Measurements from ENCODE around the gene LCN15. TPM values are rescaled to one million over a fixed set of nuclear protein-coding genes. Genes with fewer than 3 reads are reported as not detected.

The LCN15 gene
- polyA plus RNA-seq, 1 donor (not counting 4 experiments of a cell fraction or from before 2014, with no cell fraction given): not detected

GRCh38 chr9:136779808-136780207 lies 15.5 kb upstream of the LCN15 start:
- Histone ChIP-seq H3K9ac (ENCODE audit: control insufficient read depth, extremely low read depth, insufficient read depth, low read length) (no peak overlapping the region), H3K9me1 (ENCODE audit: control insufficient read depth, extremely low read depth, insufficient read depth, low read length) (no peaks in the 10 kb centered on the region), H3K79me2 (ENCODE audit: control insufficient read depth, insufficient read depth, low read length) (no peaks in the 10 kb centered on the region), H4K20me1 (ENCODE audit: control insufficient read depth, extremely low read depth, insufficient read depth, low read length) (no peaks in the 10 kb centered on the region), H3K4me1 (ENCODE audit: control insufficient read depth, extremely low read depth, insufficient read depth, low read length) (no peaks in the 10 kb centered on the region), H3K27me3 (ENCODE audit: control insufficient read depth, extremely low read depth, insufficient read depth, low read length) (peaks cover 25% of the 10 kb centered on the region), H3K4me3 (ENCODE audit: control insufficient read depth in 2 of 3, extremely low read depth in 1 of 3, insufficient read depth in 2 of 3, low read depth in 1 of 3, low read length in 3 of 3) (no peak overlapping the region), H3K4me2 (ENCODE audit: control insufficient read depth, extremely low read depth, insufficient read depth, low read depth, low read length) (no peak overlapping the region), H3K9me3 (ENCODE audit: control insufficient read depth, low read depth, low read length) (no peaks in the 10 kb centered on the region), H2AFZ (ENCODE audit: control insufficient read depth, low read length) (no peak overlapping the region), H3K36me3 (ENCODE audit: control insufficient read depth in 2 of 2, extremely low read depth in 1 of 2, insufficient read depth in 2 of 2, low read length in 2 of 2) (no peaks in the 10 kb centered on the region), H3K27ac (ENCODE audit: control insufficient read depth, insufficient read depth, low read length) (no peak overlapping the region)
- TF ChIP-seq CTCF (optimal IDR thresholded peaks at IDR 0.05 in 1 of 3, IDR thresholded peaks at IDR 0.05 in 1 of 3, conservative IDR thresholded peaks at IDR 0.05 in 1 of 3; ENCODE audit: extremely low read depth in 1 of 3, insufficient read depth in 2 of 3, low read length in 3 of 3) (no peak), EZH2 (IDR thresholded peaks at IDR 0.05; ENCODE audit: low read length) (no peak)
- dilution Hi-C loops (cut with MboI; ENCODE audit: extremely low pct_ligation_motif_present, low sequenced_read_pairs): no loop called here
- DNase-seq (ENCODE audit: low read depth, low spot score) (no peak), FAIRE-seq (no peak)

GRCh38 chr9:136777359-136777758 lies 13.0 kb upstream of the LCN15 start:
- Histone ChIP-seq H3K9me3 (ENCODE audit: control insufficient read depth, low read depth, low read length) (peaks cover 5% of the 10 kb centered on the region), H3K27ac (ENCODE audit: control insufficient read depth, insufficient read depth, low read length) (no peak overlapping the region), H3K4me2 (ENCODE audit: control insufficient read depth, extremely low read depth, insufficient read depth, low read depth, low read length) (no peak overlapping the region), H2AFZ (ENCODE audit: control insufficient read depth, low read length) (no peak overlapping the region), H3K4me3 (ENCODE audit: control insufficient read depth in 2 of 3, extremely low read depth in 1 of 3, insufficient read depth in 2 of 3, low read depth in 1 of 3, low read length in 3 of 3) (no peak overlapping the region), H3K36me3 (ENCODE audit: control insufficient read depth in 2 of 2, extremely low read depth in 1 of 2, insufficient read depth in 2 of 2, low read length in 2 of 2) (no peaks in the 10 kb centered on the region), H3K9me1 (ENCODE audit: control insufficient read depth, extremely low read depth, insufficient read depth, low read length) (no peaks in the 10 kb centered on the region), H3K9ac (ENCODE audit: control insufficient read depth, extremely low read depth, insufficient read depth, low read length) (no peak overlapping the region), H3K27me3 (ENCODE audit: control insufficient read depth, extremely low read depth, insufficient read depth, low read length) (peaks cover 25% of the 10 kb centered on the region), H4K20me1 (ENCODE audit: control insufficient read depth, extremely low read depth, insufficient read depth, low read length) (no peaks in the 10 kb centered on the region), H3K4me1 (ENCODE audit: control insufficient read depth, extremely low read depth, insufficient read depth, low read length) (no peaks in the 10 kb centered on the region), H3K79me2 (ENCODE audit: control insufficient read depth, insufficient read depth, low read length) (no peaks in the 10 kb centered on the region)
- dilution Hi-C loops (cut with MboI; ENCODE audit: extremely low pct_ligation_motif_present, low sequenced_read_pairs): no loop called here
- FAIRE-seq (no peak), DNase-seq (ENCODE audit: low read depth, low spot score) (no peak)
- TF ChIP-seq EZH2 (IDR thresholded peaks at IDR 0.05; ENCODE audit: low read length) (no peak), CTCF (optimal IDR thresholded peaks at IDR 0.05 in 1 of 3, IDR thresholded peaks at IDR 0.05 in 1 of 3, conservative IDR thresholded peaks at IDR 0.05 in 1 of 3; ENCODE audit: extremely low read depth in 1 of 3, insufficient read depth in 2 of 3, low read length in 3 of 3) (no peak)

Measured in keratinocyte (primary cell).